ENCODE data around the gene POLRMT.
A peak's percentile ranks its signal among the peaks of the same experiment; 100 is the strongest.
"Not testable (repeated sequence)": the region's sequence is repeated elsewhere in the genome, so short reads cannot be mapped to it uniquely, and the experiment has no call there.

Gene POLRMT

DNA sequence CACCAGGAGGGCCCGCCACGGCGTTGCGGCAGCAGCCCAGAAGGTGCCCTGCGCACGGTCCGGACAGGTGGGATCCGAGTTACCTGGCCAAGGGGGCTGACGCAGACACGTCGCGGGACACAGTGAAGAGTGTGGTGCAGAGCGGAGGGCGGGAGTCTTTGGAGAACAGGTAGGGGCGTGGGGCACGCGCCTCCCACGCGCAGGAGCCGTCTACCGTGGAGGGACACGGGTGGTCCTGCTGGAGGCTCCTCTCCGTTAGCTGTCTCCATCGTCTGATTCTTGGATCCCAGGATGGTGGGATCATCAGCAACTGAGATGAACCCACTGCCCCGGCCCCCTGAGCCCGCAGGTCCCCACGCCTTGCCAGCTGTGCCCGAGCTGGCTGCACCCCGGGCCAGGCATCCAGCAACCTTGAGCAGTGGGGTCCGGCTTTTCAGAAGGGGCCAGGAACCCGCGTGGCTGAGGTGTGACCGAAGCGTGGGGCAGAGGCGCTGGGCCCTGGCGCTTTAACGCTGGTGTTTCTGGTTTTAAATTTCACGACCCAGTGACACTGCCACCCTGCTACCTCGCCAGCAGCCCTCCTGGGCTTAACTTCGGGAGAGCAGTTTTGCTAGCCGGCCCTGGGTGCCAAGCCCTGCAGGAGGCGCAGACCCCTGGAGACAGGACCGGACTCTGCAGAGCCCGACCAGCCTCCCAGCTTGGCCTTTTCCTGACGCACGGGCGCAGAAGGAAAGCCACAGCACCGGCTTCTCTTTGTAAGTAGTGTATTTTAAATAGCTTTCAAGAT is 13.6 kb upstream of the POLRMT start:
- no peak for DNase-seq

DNA sequence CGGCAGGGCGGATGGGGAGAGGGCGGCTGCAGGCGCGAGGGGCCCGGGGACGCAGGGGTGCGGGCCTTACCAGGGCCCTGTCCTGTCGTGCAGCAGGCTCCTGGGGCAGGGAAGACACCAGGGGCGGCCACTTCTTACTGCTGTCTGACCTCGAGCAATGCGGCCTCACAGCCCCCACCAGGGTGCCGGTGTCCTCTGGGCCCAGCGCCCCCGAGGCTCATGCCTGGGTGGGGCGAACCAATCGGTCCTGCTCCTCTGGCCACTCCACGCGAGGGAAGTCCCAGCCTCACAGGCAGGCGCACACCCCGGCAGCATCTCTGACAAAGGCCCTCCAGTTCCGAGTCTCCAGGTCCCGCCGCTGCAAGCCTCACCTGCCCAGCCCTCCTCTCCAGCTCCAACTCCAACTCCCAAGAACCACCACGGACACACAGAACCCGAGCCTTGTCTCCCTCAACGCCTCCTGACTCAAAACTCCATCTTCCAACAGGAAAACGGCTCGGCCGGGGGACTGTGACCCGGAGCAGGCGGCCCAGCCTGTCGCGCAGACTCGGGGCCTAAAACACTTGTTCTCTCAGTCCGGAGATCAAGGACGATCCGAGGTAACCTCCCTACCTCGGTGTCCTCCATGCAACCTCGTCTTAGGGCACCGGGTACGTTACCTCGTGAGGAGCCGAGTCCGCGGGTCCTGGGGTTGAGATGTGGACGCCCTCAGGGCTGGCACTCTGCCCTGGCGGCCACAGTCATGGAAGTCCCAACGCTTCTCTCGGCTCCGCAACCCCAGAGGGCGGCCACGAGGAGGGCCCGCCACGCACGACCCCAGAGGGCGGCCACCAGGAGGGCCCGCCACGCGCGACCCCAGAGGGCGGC is 12.8 kb upstream of the POLRMT start:
- no peak for DNase-seq

DNA sequence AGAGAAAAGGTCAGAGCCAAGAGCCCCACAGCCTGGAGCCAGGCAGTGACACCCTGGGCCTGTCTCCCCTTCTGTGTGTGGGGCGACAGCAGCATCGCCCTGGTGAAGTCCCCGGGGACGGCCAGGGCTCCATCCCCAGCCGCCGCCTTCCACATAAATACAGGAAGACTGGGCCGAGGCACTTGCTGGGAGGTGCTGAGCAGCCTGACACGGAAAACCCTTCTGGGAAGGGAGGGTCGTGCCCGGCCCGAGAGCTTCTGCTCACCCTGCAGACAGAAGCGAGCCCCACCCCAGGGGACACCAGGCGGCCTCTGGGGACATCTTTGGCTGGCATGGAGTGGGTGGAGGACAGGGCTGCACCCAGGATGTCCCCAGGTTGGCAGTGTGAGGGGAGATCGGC is 11.5 kb upstream of the POLRMT start:
- DNase-seq = no peak

DNA sequence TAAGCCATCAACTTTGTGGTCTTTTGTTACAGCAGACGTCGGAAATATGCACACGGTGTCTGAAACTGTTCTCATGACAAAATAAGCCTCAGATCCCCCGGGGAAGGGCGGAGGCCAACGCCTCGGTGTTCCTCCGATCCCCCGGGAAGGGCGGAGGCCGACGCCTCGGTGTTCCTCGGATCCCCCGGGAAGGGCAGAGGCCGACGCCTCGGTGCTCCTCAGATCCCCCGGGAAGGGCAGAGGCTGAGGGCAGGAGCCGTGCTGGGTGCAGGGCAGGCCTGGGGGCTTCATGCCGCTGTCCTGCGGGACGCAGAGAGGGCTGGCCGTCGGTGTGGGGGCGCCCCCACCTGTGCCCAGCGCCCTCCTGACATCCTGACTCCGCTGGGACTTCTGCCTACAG is 11.0 kb upstream of the POLRMT start:
- no peak for DNase-seq

DNA sequence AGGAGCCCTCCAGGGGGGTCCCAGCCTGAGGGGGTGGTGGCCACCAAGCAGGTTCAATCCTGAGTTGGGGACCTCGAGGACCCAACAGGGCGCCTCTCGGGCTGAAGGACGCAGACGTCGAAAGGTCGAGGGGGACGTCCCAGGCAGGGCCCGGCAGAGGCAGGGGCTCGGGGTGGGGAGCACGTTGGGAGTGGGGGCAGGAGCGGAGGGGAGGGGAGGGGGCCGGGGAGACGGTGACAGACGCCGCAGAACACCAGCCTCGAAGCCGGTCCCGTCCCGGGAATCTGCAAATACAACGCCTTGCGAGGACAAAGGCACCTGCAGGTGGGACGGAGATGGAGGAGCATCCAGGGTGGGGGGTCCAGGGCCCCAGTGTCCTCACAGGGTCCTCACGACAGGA is 10.4 kb upstream of the POLRMT start:
- DNase-seq = no peak

DNA sequence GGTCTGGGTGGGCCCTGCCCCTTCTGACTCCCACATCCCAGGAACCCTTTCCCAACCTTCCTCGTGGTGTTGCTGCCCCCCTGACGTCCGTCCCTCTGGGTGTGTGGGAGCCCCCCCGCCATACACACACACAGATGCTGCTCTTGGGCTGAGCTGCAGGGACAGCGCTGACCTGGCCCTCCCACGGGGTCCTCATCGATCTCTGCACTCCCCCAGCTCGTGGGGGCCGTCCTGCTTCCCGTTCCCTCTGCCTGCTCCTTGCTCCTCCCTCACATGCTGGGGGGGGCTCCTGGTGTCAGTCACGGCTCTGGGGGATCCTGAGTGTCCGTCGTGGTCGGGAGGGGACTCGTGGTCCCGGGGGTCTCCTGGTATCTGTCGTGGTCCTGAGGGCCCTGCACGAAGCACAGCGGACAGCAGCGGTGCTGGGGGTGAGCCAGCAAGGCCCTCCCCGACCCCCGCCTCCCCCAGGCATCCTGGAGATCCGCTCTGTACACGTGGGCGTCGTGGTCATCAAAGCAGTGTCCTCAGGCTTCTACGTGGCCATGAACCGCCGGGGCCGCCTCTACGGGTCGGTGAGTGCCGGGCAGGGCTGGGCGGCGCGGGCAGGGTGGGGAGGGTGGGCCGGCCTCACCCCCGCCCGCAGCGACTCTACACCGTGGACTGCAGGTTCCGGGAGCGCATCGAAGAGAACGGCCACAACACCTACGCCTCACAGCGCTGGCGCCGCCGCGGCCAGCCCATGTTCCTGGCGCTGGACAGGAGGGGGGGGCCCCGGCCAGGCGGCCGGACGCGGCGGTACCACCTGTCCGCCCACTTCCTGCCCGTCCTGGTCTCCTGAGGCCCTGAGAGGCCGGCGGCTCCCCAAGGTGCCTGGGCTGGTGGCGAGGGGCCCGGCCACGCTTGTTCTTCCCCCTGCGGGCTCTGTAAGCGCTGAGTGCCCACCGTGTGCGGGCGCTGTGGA is 9.7 kb upstream of the POLRMT start:
- no peak for DNase-seq

DNA sequence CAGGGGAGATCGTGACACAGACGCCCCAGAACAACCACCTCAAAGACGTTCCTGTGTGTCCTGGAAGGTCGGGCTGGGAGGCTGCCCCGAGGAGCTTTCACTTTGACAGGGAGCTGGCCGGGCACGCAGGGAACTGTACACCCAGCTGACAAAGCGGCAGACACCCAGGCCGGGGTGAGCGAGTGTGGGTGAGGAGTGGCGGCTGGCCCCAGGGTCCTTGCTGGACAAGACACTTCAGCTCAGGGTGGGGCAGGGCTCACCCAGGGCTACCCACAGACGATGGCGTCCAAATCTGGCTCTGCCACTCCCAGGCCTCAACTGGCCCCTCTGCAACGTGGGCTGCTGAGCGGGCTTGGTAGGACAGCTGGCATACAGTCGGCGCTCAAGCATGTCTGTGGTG is 8.4 kb upstream of the POLRMT start:
- DNase-seq = no peak

DNA sequence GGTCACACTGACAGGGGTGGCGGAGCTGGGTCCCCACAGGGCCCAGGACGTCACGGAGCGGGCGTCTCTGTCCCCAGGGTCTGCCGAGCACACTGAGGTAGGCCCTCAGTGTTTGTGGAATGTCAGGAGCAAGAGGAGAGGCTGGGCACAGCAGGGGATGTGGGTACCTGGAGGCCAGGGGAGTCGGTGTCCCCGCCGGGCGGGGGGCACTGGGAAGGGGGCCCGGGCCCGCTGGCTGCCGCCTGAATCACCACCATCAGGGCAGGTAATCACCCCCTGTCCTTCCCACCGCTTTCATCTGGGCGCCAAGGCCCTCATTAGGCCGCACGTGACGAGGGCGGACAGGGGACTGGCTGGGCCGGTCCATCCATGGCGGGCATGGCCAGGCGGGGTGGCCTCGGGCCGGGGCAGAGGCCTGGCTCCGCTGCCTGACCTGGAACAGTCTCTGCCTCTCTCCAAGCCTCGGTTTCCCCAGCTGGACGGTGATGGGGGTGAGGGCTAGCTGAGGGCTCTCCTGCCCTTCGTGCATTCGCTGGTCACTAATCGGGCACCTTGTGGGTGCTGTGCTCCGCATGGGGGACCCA is 7.4 kb upstream of the POLRMT start:
- no peak for DNase-seq

DNA sequence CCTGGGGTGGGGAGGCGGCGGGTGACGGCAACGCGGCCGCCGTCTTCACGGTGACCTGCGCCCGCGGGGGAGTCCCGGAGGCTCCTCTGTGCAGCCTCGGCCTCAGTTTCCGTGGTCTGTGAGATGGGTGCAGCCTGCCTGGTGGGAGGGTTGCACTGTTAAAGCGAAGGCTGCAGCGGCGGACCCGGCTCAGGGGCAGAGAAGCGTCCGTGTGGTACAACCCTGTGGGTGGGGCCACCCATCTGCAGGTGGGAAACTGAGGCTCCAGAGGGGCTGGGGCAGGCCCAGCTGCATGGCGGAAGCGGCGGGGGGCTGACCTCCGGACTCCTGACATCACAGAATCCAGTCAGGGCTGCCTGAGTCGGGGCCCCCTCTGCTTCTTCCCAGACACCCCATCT is 6.8 kb upstream of the POLRMT start:
- no peak for DNase-seq

DNA sequence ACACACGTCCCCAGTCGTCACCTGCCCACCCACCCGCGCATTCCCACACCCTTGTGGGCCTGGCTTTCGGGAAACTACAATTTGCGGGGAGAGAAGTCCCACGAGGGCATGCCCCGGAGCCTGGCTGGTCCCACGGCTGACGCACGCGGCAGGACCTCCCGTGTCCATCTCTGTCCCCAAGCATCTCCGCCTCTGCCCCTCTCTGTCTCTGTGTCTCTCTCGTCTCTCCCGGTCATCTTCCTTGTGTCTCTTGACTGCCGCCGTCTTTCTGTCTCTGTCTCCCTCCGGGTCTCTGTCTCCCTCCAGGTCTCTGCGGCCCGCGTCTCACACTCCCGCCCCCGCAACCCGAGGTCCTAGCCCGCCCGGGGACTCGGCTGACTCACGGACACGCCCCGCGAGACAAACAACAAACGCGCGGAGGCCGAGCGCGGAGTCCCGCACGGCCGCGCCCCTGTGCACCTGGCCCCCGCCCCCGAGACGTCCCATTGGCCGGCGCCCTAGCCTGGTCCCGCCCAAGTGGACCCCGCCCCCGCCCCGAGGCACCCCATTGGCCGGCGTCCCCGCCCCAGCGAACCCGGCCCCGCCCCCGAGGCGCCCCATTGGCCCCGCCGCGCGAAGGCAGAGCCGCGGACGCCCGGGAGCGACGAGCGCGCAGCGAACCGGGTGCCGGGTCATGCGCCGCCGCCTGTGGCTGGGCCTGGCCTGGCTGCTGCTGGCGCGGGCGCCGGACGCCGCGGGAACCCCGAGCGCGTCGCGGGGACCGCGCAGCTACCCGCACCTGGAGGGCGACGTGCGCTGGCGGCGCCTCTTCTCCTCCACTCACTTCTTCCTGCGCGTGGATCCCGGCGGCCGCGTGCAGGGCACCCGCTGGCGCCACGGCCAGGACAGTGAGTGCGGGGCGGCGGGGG is 6.2 kb upstream of the POLRMT start, which contains the start of gene FGF22:
Gene FGF22 (plus strand): TSS at position 627 of the 908 bp plus-strand sequence. CDS start 47 bp downstream, at position 674.
- peak; percentile 98 for DNase-seq

DNA sequence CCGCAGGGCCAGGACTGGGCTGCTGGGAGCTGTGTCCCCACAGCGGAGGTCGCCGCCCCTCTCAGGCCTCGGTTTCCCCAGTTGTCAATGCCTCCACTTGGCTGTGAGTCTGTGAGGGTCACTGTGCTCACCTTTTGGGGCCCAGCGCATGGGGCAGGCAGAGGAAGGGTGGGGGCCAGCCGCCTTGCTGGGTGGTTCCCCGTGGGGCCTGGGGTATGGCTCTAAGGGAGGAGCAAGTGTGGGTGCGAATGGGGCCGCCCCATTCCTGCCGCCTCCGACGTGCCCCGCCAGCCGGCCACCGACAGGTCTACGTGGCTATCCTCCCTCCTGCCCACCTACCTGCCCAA is 5.5 kb upstream of the POLRMT start:
- no peak for DNase-seq

DNA sequence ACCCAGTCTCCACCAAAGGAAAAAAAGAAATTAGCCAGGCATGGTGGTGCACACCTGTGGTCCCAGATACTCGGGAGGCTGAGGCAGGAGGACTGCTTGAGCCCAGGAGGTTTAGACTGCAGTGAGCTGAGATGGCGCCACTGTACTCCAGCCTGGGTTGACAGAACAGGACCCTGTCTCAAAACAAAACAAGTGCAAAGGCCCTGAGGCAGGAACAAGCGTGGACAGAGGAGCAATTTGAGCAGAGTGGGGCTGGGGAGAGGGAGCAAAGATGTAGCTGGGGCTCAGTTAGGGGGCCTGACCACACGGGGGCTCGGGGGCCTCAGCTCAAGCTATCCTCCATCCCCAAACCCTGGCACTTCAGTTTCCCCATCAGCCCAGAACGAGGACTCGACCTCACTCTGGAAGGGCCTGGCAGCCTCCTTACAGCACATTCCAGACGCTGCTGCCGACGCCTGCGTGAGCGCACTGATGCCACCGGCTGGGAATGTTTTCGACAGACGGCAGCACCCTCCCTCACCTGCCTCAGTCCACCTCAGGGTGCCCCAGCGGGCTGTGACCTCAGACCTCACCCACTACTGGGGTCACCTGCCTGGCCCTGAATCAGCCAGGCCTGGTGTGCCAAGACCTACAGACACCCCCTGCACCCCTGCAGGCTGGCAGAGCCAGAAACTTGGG is 1.8 kb upstream of the POLRMT start:
- no peak for DNase-seq

DNA sequence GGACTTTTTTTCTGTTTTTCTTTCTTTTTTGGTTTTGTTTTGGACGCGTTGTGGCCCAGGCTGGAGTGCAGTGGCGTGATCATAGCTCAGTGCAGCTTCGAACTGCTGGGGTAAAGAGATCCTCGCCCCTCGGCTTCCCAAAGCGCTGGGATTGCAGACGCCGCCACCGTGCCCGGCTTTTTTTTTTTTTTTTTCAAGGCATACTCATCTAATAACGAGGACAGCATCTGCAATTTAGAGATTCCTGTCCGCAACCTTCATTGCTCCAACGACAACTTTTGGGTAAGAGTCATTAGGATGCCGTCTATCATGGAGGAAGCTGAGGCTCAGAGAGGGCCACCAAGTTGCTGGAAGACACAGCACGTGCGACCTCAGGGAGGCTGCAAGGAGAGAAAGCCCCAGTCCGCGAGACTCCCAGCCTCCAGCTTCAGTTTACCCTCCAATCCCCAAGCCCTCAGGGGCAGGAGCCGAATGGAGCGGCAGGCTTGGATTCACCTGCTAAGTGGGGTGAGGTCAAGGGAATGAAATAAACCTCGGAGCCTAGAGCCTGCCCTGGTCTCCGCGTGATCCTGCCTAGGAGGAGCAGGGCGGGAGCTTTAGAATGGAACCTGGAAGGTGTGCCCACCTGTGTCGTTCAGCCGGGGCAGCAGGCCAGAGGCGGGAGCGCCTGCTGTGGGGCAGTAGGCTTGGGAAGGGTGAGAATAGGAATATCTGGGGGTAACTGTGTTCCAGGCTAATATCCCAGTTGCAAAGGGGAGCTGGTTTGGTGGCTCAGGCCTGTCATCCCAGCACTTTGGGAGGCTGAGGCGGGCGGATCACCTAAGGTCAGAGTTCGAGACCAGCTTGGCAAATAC is 676 bp upstream of the POLRMT start:
- no peak for DNase-seq

DNA sequence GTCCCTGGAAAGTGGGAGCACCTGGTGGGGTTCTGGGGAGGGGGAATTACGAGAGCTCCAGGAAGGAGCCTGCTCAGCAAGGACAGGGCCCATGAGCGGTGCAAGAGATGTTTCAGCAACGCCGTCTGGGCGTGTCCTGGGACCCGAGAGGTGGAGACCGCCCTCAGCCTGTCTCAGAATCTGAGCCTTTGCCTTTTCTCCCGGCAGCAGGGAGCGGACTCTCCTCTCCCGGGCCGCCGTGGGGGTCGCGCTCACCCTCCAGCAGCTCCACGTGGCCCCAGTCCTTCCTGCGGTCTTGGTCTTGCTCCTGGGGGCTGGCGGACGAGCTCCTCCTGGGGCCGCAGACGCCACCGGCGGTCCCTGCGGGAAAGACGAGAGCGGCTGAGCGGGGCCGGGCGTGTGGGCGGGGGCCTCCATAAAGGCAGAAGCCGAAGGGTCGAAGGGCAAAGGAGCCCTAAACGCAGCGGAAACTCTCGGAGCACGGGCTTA is 714 bp downstream of the POLRMT start:
- peak; percentile 84 for DNase-seq

DNA sequence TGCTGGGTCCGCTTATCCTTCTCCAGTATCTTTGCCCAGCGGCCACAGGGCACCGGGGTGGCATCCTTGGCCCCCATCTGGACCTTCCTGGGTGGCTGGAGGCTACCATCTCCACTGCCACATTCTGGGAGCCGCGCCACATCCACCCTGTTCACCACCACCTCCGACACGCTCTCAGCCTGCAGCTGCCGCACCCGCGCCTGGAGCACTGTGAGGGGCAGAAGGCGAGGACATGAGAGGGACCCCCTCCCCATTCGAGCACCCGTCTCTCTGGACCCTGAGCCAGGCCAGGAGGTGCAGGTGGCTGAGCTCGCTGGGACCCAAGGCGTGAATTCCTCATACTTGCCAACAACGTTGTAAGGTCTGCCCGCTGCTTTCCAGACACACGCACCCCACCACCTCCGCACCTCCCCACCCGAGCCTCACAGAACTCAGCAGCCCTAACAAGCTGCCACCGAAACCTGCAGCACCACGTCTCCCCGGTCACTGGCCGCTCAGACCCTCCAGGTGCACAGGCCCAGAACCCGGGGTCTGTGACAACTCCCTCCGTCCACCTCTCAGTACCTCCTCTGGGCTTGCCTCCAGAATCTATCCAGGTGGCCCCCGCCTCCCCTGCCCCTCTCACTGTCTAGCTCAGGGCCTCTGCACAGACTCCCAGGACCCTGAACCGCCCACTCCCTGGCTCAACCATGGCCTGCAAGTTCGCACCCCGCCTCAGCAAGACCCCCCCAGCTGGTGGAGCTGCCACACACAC is 3.2 kb downstream of the POLRMT start:
- no peak for DNase-seq

DNA sequence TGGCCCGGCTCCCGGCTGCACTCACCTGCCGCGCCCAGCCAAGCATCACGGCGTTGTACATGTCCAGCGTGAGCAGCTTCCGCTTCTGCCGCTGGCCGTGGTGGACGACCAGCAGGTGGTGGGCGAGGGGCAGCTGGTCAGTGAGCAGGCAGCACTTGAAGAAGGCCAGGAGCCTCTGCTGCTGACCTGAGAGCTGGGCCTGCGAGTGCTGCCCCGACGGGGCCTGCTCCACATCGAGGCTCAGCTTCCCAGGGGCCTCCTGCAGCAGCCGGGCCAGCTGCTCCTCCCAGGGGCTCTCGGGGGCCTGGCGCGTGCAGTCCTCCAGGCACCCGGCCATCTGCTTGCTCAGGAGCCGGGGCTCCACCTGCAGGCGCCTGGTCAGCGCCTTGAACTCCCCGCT is 3.8 kb downstream of the POLRMT start:
- DNase-seq = not testable (repeated sequence)

DNA sequence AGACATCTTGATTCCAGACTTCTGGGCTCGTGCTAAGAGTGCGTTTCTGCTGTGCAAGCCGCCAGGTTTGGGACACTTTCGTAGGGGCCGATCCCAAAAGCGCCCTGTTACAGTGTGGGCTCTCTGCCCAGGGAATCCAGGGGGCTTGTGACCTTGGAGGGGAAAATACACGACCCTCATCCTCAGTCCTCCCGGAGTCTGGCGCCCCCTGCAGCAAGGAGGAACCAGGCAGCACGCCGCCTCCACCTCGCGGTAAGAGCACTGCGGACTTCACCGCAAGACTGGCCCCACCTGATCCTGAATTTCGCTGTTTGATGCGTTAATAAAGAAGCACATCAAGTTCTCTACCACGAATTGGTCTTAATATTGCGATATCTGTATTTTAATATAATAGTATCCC is 5.2 kb downstream of the POLRMT start:
- no peak for DNase-seq

DNA sequence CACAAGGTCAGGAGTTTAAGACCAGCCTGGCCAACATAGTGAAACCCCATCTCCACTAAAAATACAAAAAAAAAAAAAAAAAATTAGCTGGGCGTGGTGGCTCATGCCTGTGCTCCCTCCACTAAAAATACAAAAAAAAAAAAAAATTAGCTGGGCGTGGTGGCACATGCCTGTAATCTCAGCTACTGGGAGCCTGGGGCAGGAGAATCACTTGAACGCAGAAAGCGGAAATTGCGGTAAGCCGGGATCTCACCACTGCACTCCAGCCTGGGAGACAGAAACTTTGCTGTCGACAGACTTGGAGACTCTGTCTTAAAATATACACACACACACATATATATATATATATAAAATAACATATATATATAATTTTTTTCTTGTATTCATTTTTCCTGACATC is 6.8 kb downstream of the POLRMT start:
- DNase-seq = not testable (repeated sequence)

DNA sequence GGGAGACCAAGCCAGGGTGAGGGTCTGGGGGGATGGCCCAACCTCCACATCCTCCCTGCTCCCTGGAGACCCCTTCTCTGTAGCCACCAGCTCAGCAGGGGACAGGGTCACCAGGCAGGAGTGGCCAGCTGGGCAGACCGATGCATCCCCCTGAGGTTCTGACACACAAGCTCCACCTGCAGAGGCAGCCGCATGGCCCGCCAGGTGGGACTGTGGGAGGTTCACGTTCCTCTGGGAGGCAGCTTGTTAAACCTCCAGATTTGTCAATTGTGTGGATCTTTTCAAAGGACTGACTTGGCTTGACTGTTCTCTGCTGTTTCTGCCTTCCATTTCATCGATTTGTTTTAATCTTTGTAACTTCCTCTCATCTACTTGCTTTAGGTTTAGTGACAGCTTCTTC is 8.1 kb downstream of the POLRMT start:
- DNase-seq = no peak

All from activated CD8-positive, alpha-beta memory T cell treated with anti-CD3 and anti-CD28 coated beads, Interleukin-2, amount 50 U/mL, for 48 hours (primary cell).